WTC11 (cell line): ENCODE results near the gene ANKRD28. TPM values are rescaled to one million over a fixed set of nuclear protein-coding genes. Genes with fewer than 3 reads are reported as not detected.

Source experiments
- ATAC-seq: fragments of 200-7000 bp; cut with Tn5 transposase; 2 replicates; pipeline ENCODE4 v1.10.0; 2021; ENCODE audit warnings: mild to moderate bottlenecking, moderate library complexity
- CTCF ChIA-PET: fragments of 300-600 bp; sonication (Branson Sonifier 250); formaldehyde crosslinking; loops from one replicate; lab custom pipeline; 2021; ENCODE audit warnings: antibody characterized with exemption; lab: Charles Lee
- POLR2A ChIA-PET: fragments of 350-600 bp; sonication (Branson Sonifier 250); formaldehyde crosslinking; loops from one replicate; lab custom pipeline; 2021; ENCODE audit warnings: antibody characterized with exemption; lab: Charles Lee
- DNase-seq: peaks from one replicate; pipeline ENCODE4 v3.0.0; 2021; ENCODE audit warnings: low spot score
- H3K27ac Mint-ChIP-seq: 2 replicates; pipeline ENCODE4 v1.8.0; 2021; ENCODE audit warnings: mixed read lengths
- H3K27me3 Mint-ChIP-seq: 2 replicates; pipeline ENCODE4 v1.8.0; 2021; ENCODE audit warnings: low read depth, mild to moderate bottlenecking, moderate library complexity, mixed read lengths
- H3K36me3 Mint-ChIP-seq: 2 replicates; pipeline ENCODE4 v1.8.0; 2021; ENCODE audit warnings: mixed read lengths
- H3K4me1 Mint-ChIP-seq: 2 replicates; pipeline ENCODE4 v1.8.0; 2022; ENCODE audit warnings: mixed read lengths
- H3K4me3 Mint-ChIP-seq: 2 replicates; pipeline ENCODE4 v1.8.0; 2021; ENCODE audit warnings: mild to moderate bottlenecking, moderate library complexity, mixed read lengths
- H3K9me3 Mint-ChIP-seq: 2 replicates; pipeline ENCODE4 v1.8.0; 2021; ENCODE audit warnings: mixed read lengths
- ATF1 ChIP-seq: sonication (generic); formaldehyde crosslinking; IDR thresholded peaks from 2 replicates; pipeline ENCODE4 v1.8.1; 2023; ENCODE audit warnings: mild to moderate bottlenecking, moderate library complexity, missing genetic modification reagents
- ESRRA ChIP-seq: sonication (generic); formaldehyde crosslinking; IDR thresholded peaks from 2 replicates; pipeline ENCODE4 v1.8.1; 2022; ENCODE audit warnings: mild to moderate bottlenecking, missing genetic modification reagents, borderline replicate concordance
- FOXJ3 ChIP-seq: sonication (generic); formaldehyde crosslinking; IDR thresholded peaks from 2 replicates; pipeline ENCODE4 v1.9.0; 2021; ENCODE audit warnings: missing genetic modification reagents, mild to moderate bottlenecking, borderline replicate concordance
- HMGA2 ChIP-seq: fragments of 250-450 bp; sonication (Bioruptor Pico); IDR thresholded peaks from 2 replicates; pipeline ENCODE4 v1.4.0; 2021; ENCODE audit warnings: mild to moderate bottlenecking, moderate library complexity
- JAZF1 ChIP-seq: fragments of 250-450 bp; sonication (Bioruptor Pico); IDR thresholded peaks from 2 replicates; pipeline ENCODE4 v1.9.0; 2021; ENCODE audit warnings: moderate library complexity, mild to moderate bottlenecking, inconsistent platforms
- MXD4 ChIP-seq: fragments of 250-450 bp; sonication (Bioruptor Pico); IDR thresholded peaks from 2 replicates; pipeline ENCODE4 v1.8.0; 2021; ENCODE audit warnings: mild to moderate bottlenecking, moderate library complexity, borderline replicate concordance
- MYBL2 ChIP-seq: sonication (generic); formaldehyde crosslinking; IDR thresholded peaks from 2 replicates; pipeline ENCODE4 v1.8.1; 2023; ENCODE audit warnings: mild to moderate bottlenecking, moderate library complexity, missing genetic modification reagents
- NR3C1 ChIP-seq: sonication (generic); formaldehyde crosslinking; conservative IDR thresholded peaks from 2 replicates; pipeline ENCODE4 v1.8.1; 2023; ENCODE audit warnings: low read depth, mild to moderate bottlenecking, missing genetic modification reagents
- OVOL2 ChIP-seq: fragments of 250-450 bp; sonication (Bioruptor Pico); IDR thresholded peaks from 2 replicates; pipeline ENCODE4 v1.9.0; 2021; ENCODE audit warnings: mild to moderate bottlenecking, borderline replicate concordance
- SOX15 ChIP-seq: fragments of 250-450 bp; sonication (Bioruptor Pico); IDR thresholded peaks from 2 replicates; pipeline ENCODE4 v1.9.0; 2021; ENCODE audit warnings: mild to moderate bottlenecking
- ZBTB21 ChIP-seq: sonication (generic); formaldehyde crosslinking; IDR thresholded peaks from 2 replicates; pipeline ENCODE4 v1.8.1; 2023; ENCODE audit warnings: mild to moderate bottlenecking, missing genetic modification reagents, borderline replicate concordance
- ZNF121 ChIP-seq: sonication (generic); formaldehyde crosslinking; IDR thresholded peaks from 2 replicates; pipeline ENCODE4 v1.8.0; 2023; ENCODE audit warnings: missing genetic modification reagents
- ZNF138 ChIP-seq: sonication (generic); formaldehyde crosslinking; conservative IDR thresholded peaks from 2 replicates; pipeline ENCODE4 v1.8.1; 2022; ENCODE audit warnings: mild to moderate bottlenecking, moderate library complexity, missing genetic modification reagents
- ZNF232 ChIP-seq: sonication (generic); formaldehyde crosslinking; IDR thresholded peaks from 2 replicates; pipeline ENCODE4 v1.8.0; 2022; ENCODE audit warnings: mild to moderate bottlenecking, missing genetic modification reagents
- ZNF423 ChIP-seq: fragments of 250-450 bp; sonication (Bioruptor Pico); IDR thresholded peaks from 2 replicates; pipeline ENCODE4 v2.1.2; 2022; ENCODE audit warnings: mild to moderate bottlenecking, moderate library complexity
- total RNA-seq: library from RNA; stranded (reverse); gene quantifications from 3 replicates; pipeline ENCODE4 v1.2.3, GENCODE V29; 2021
- TF ChIP-seq, protein P1 (sequence below): sonication (generic); formaldehyde crosslinking; IDR thresholded peaks from 2 replicates; pipeline ENCODE4 v1.8.0; 2023; ENCODE audit warnings: missing genetic modification reagents
- TF ChIP-seq, protein P2 (sequence below): sonication (generic); formaldehyde crosslinking; IDR thresholded peaks from 2 replicates; pipeline ENCODE4 v1.8.1; 2023; ENCODE audit warnings: mild to moderate bottlenecking, missing genetic modification reagents, moderate library complexity
- TF ChIP-seq, protein P3 (sequence below): sonication (generic); formaldehyde crosslinking; IDR thresholded peaks from 2 replicates; pipeline ENCODE4 v1.8.1; 2022; ENCODE audit warnings: missing genetic modification reagents, borderline replicate concordance
- TF ChIP-seq, protein P4 (sequence below): sonication (generic); formaldehyde crosslinking; IDR thresholded peaks from 2 replicates; pipeline ENCODE4 v1.8.1; 2023; ENCODE audit warnings: mild to moderate bottlenecking, missing genetic modification reagents, borderline replicate concordance
- TF ChIP-seq, protein P5 (sequence below): fragments of 250-450 bp; sonication (Bioruptor Pico); IDR thresholded peaks from 2 replicates; pipeline ENCODE4 v1.9.0; 2021; ENCODE audit warnings: mild to moderate bottlenecking, borderline replicate concordance
- TF ChIP-seq, protein P6 (sequence below): sonication (generic); formaldehyde crosslinking; IDR thresholded peaks from 2 replicates; pipeline ENCODE4 v1.8.0; 2022; ENCODE audit warnings: mild to moderate bottlenecking, missing genetic modification reagents

Gene ANKRD28
- total RNA-seq, 1 experiment from 2014 or later = 51.6 TPM

DNA sequence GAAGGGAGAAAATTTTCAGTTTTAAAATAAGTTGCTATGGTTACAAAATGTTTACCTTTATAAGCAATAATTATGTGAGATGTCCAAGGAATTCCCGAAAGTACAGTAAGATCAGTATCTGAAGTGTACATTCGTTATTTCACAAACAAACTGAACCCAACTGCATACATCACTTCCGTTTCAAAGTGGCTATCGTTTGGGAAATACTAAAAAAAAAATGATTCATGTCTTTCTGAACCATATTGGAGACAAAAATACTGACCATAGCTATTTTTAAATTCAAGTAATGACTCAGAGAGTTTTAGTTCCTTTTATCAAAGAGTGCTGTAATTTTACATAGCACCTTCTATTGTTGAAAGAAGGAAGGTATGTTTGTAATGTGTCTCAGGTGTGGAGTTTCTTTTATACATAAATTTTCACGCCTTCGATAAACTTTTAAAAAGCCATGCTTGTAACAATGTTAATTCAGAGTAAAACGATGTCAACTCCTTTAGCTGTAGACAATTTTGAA, 8.0 kb upstream of the ANKRD28 start:
- ChIA-PET POLR2A (interaction anchor here (0.7 kb wide), 1 partner anchor 130 kb away, joined by 3 read pairs; no protein-coding TSS in a partner anchor), CTCF (interaction anchor here (0.7 to 1.7 kb wide), 3 partner anchors 9 to 244 kb away, joined by 3 to 7 read pairs (median 4); no protein-coding TSS in a partner anchor)
- H3K4me1 Mint-ChIP-seq = peaks cover 20% of the 10 kb centered on the region
- no peaks in the 10 kb centered on the region for H3K9me3 Mint-ChIP-seq
- no peak overlapping the region for H3K27ac Mint-ChIP-seq
- no peak overlapping the region for H3K4me3 Mint-ChIP-seq
- DNase-seq (no peak), ATAC-seq (no peak)
- no peaks in the 10 kb centered on the region for H3K36me3 Mint-ChIP-seq
- TF ChIP-seq ZNF423 (CRISPR knock-in tag) (no peak), MYBL2 (no peak), ZNF121 (no peak), ZBTB21 (no peak), NR3C1 (CRISPR knock-in tag) (no peak), JAZF1 (no peak), MXD4 (CRISPR knock-in tag) (no peak), FOXJ3 (no peak), ZNF138 (no peak), SOX15 (no peak)
- TF ChIP-seq, protein P1, sequence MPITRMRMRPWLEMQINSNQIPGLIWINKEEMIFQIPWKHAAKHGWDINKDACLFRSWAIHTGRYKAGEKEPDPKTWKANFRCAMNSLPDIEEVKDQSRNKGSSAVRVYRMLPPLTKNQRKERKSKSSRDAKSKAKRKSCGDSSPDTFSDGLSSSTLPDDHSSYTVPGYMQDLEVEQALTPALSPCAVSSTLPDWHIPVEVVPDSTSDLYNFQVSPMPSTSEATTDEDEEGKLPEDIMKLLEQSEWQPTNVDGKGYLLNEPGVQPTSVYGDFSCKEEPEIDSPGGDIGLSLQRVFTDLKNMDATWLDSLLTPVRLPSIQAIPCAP = no peak
- TF ChIP-seq, protein P2, sequence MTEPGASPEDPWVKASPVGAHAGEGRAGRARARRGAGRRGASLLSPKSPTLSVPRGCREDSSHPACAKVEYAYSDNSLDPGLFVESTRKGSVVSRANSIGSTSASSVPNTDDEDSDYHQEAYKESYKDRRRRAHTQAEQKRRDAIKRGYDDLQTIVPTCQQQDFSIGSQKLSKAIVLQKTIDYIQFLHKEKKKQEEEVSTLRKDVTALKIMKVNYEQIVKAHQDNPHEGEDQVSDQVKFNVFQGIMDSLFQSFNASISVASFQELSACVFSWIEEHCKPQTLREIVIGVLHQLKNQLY = no peak
- TF ChIP-seq, protein P3, sequence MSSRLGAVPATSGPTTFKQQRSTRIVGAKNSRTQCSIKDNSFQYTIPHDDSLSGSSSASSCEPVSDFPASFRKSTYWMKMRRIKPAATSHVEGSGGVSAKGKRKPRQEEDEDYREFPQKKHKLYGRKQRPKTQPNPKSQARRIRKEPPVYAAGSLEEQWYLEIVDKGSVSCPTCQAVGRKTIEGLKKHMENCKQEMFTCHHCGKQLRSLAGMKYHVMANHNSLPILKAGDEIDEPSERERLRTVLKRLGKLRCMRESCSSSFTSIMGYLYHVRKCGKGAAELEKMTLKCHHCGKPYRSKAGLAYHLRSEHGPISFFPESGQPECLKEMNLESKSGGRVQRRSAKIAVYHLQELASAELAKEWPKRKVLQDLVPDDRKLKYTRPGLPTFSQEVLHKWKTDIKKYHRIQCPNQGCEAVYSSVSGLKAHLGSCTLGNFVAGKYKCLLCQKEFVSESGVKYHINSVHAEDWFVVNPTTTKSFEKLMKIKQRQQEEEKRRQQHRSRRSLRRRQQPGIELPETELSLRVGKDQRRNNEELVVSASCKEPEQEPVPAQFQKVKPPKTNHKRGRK (CRISPR knock-in tag) = no peak
- H3K27me3 Mint-ChIP-seq = no peaks in the 10 kb centered on the region

DNA sequence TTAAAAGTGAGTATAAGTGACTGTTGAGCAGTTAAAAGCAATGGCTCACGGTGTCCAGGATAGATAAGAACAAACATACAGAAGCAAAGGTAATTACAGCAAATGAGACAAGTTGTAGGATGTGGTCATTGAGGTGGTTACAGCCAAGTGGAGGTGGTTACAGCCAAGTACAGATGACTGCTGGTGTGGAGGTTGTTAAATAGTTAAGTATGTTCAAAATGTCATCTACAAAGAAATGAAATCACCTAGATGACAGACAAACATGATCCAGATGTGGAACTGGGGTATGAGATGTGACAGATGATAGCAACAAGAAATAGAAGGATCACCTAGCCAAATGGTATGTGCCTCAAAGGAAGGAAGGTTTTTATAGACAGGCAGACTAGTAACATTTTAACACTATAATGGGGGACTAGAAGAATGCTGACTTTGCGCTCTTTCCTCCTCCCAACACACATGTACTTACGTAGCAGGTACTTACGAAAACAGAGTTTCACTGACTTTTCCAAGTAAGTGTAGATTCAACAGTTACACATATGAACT, 6.8 kb upstream of the ANKRD28 start:
- no peaks in the 10 kb centered on the region for H3K27me3 Mint-ChIP-seq
- H3K4me1 Mint-ChIP-seq = peaks cover 19% of the 10 kb centered on the region
- no peak overlapping the region for H3K27ac Mint-ChIP-seq
- ATAC-seq = no peak
- H3K36me3 Mint-ChIP-seq = no peaks in the 10 kb centered on the region
- ChIA-PET CTCF (interaction anchor here (0.6 kb wide), 1 partner anchor 25 kb away, joined by 3 read pairs; no protein-coding TSS in a partner anchor), POLR2A (no interaction called here)
- no peak for DNase-seq
- no peaks in the 10 kb centered on the region for H3K9me3 Mint-ChIP-seq
- no peak overlapping the region for H3K4me3 Mint-ChIP-seq
- TF ChIP-seq ATF1 (CRISPR knock-in tag) (no peak), ESRRA (CRISPR knock-in tag) (no peak), ZNF232 (CRISPR knock-in tag) (no peak), OVOL2 (no peak), HMGA2 (no peak)
- TF ChIP-seq, protein P4, sequence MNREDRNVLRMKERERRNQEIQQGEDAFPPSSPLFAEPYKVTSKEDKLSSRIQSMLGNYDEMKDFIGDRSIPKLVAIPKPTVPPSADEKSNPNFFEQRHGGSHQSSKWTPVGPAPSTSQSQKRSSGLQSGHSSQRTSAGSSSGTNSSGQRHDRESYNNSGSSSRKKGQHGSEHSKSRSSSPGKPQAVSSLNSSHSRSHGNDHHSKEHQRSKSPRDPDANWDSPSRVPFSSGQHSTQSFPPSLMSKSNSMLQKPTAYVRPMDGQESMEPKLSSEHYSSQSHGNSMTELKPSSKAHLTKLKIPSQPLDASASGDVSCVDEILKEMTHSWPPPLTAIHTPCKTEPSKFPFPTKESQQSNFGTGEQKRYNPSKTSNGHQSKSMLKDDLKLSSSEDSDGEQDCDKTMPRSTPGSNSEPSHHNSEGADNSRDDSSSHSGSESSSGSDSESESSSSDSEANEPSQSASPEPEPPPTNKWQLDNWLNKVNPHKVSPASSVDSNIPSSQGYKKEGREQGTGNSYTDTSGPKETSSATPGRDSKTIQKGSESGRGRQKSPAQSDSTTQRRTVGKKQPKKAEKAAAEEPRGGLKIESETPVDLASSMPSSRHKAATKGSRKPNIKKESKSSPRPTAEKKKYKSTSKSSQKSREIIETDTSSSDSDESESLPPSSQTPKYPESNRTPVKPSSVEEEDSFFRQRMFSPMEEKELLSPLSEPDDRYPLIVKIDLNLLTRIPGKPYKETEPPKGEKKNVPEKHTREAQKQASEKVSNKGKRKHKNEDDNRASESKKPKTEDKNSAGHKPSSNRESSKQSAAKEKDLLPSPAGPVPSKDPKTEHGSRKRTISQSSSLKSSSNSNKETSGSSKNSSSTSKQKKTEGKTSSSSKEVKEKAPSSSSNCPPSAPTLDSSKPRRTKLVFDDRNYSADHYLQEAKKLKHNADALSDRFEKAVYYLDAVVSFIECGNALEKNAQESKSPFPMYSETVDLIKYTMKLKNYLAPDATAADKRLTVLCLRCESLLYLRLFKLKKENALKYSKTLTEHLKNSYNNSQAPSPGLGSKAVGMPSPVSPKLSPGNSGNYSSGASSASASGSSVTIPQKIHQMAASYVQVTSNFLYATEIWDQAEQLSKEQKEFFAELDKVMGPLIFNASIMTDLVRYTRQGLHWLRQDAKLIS = no peak
- TF ChIP-seq, protein P5, sequence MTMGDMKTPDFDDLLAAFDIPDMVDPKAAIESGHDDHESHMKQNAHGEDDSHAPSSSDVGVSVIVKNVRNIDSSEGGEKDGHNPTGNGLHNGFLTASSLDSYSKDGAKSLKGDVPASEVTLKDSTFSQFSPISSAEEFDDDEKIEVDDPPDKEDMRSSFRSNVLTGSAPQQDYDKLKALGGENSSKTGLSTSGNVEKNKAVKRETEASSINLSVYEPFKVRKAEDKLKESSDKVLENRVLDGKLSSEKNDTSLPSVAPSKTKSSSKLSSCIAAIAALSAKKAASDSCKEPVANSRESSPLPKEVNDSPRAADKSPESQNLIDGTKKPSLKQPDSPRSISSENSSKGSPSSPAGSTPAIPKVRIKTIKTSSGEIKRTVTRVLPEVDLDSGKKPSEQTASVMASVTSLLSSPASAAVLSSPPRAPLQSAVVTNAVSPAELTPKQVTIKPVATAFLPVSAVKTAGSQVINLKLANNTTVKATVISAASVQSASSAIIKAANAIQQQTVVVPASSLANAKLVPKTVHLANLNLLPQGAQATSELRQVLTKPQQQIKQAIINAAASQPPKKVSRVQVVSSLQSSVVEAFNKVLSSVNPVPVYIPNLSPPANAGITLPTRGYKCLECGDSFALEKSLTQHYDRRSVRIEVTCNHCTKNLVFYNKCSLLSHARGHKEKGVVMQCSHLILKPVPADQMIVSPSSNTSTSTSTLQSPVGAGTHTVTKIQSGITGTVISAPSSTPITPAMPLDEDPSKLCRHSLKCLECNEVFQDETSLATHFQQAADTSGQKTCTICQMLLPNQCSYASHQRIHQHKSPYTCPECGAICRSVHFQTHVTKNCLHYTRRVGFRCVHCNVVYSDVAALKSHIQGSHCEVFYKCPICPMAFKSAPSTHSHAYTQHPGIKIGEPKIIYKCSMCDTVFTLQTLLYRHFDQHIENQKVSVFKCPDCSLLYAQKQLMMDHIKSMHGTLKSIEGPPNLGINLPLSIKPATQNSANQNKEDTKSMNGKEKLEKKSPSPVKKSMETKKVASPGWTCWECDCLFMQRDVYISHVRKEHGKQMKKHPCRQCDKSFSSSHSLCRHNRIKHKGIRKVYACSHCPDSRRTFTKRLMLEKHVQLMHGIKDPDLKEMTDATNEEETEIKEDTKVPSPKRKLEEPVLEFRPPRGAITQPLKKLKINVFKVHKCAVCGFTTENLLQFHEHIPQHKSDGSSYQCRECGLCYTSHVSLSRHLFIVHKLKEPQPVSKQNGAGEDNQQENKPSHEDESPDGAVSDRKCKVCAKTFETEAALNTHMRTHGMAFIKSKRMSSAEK (CRISPR knock-in tag) = no peak
- TF ChIP-seq, protein P6, sequence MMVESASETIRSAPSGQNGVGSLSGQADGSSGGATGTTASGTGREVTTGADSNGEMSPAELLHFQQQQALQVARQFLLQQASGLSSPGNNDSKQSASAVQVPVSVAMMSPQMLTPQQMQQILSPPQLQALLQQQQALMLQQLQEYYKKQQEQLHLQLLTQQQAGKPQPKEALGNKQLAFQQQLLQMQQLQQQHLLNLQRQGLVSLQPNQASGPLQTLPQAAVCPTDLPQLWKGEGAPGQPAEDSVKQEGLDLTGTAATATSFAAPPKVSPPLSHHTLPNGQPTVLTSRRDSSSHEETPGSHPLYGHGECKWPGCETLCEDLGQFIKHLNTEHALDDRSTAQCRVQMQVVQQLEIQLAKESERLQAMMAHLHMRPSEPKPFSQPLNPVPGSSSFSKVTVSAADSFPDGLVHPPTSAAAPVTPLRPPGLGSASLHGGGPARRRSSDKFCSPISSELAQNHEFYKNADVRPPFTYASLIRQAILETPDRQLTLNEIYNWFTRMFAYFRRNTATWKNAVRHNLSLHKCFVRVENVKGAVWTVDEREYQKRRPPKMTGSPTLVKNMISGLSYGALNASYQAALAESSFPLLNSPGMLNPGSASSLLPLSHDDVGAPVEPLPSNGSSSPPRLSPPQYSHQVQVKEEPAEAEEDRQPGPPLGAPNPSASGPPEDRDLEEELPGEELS (CRISPR knock-in tag) = no peak
